SK-N-SH treated with all-trans-retinoic acid at 6 μM for 48 hours (cell line): ENCODE data around the gene MAD2L2.

Source experiments
- ATAC-seq: fragments of 200-7000 bp; cut with Tn5 transposase; 3 replicates; pipeline ENCODE4 v1.9.1; 2020; ENCODE audit warnings: mild to moderate bottlenecking, moderate library complexity
- ARNTL ChIP-seq: fragments of 450-650 bp; formaldehyde crosslinking; IDR thresholded peaks from 2 replicates; pipeline ENCODE4 v1.5.0; 2020; ENCODE audit warnings: low read depth, mild to moderate bottlenecking, moderate library complexity, borderline replicate concordance
- BACH2 ChIP-seq: fragments of 250-450 bp; sonication (Bioruptor Pico); IDR thresholded peaks from 2 replicates; pipeline ENCODE4 v1.9.0; 2021; ENCODE audit warnings: mild to moderate bottlenecking, borderline replicate concordance
- CREB5 ChIP-seq: fragments of 250-450 bp; sonication (Bioruptor Pico); IDR thresholded peaks from 2 replicates; pipeline ENCODE4 v1.5.1; 2020; ENCODE audit warnings: low read depth, mild to moderate bottlenecking, moderate library complexity
- CSDC2 ChIP-seq: fragments of 250-450 bp; sonication (Bioruptor Pico); IDR thresholded peaks from 2 replicates; pipeline ENCODE4 v1.5.0; 2020; ENCODE audit warnings: mild to moderate bottlenecking, moderate library complexity
- CSRNP3 ChIP-seq: fragments of 250-450 bp; sonication (Bioruptor Pico); IDR thresholded peaks from 2 replicates; pipeline ENCODE4 v1.5.1; 2021; ENCODE audit warnings: mild to moderate bottlenecking, moderate library complexity
- ESRRG ChIP-seq: fragments of 250-450 bp; sonication (Bioruptor Pico); IDR thresholded peaks from 2 replicates; pipeline ENCODE4 v1.6.1; 2021; ENCODE audit warnings: mild to moderate bottlenecking
- GLIS3 ChIP-seq: fragments of 250-450 bp; sonication (Bioruptor Pico); IDR thresholded peaks from 2 replicates; pipeline ENCODE4 v1.5.0; 2020; ENCODE audit warnings: mild to moderate bottlenecking, moderate library complexity
- OSR1 ChIP-seq: fragments of 250-450 bp; sonication (Bioruptor Pico); IDR thresholded peaks from 2 replicates; pipeline ENCODE4 v1.8.0; 2022; ENCODE audit warnings: moderate library complexity, mild to moderate bottlenecking, inconsistent platforms
- PATZ1 ChIP-seq: fragments of 250-450 bp; sonication (Bioruptor Pico); IDR thresholded peaks from 2 replicates; pipeline ENCODE4 v1.8.0; 2020; ENCODE audit warnings: mild to moderate bottlenecking, moderate library complexity, borderline replicate concordance
- PPARA ChIP-seq: fragments of 250-450 bp; sonication (Bioruptor Pico); IDR thresholded peaks from 2 replicates; pipeline ENCODE4 v1.5.0; 2020; ENCODE audit warnings: mild to moderate bottlenecking, borderline replicate concordance
- RARB ChIP-seq: fragments of 250-450 bp; sonication (Bioruptor Pico); IDR thresholded peaks from 2 replicates; pipeline ENCODE4 v1.8.0; 2021; ENCODE audit warnings: mild to moderate bottlenecking, moderate library complexity
- TCF4 ChIP-seq: fragments of 250-450 bp; sonication (Bioruptor Pico); IDR thresholded peaks from 2 replicates; pipeline ENCODE4 v1.8.0; 2021; ENCODE audit warnings: mild to moderate bottlenecking, moderate library complexity, borderline replicate concordance
- TOX ChIP-seq: fragments of 250-450 bp; sonication (Bioruptor Pico); IDR thresholded peaks from 2 replicates; pipeline ENCODE4 v1.8.0; 2021; ENCODE audit warnings: mild to moderate bottlenecking, moderate library complexity, borderline replicate concordance
- TSHZ2 ChIP-seq: fragments of 250-450 bp; sonication (Bioruptor Pico); IDR thresholded peaks from 2 replicates; pipeline ENCODE4 v1.5.0; 2020; ENCODE audit warnings: mild to moderate bottlenecking, moderate library complexity
- ZC3H10 ChIP-seq: fragments of 250-450 bp; sonication (Bioruptor Pico); IDR thresholded peaks from 2 replicates; pipeline ENCODE4 v1.5.1; 2021; ENCODE audit warnings: mild to moderate bottlenecking, moderate library complexity
- ZFP3 ChIP-seq: fragments of 250-450 bp; sonication (Bioruptor Pico); IDR thresholded peaks from 2 replicates; pipeline ENCODE4 v1.5.0; 2020; ENCODE audit warnings: mild to moderate bottlenecking, moderate library complexity
- ZNF70 ChIP-seq: fragments of 450-650 bp; formaldehyde crosslinking; IDR thresholded peaks from 2 replicates; pipeline ENCODE4 v1.5.0; 2020; ENCODE audit warnings: mild to moderate bottlenecking, moderate library complexity
- ZNF8 ChIP-seq: fragments of 450-650 bp; formaldehyde crosslinking; IDR thresholded peaks from 2 replicates; pipeline ENCODE4 v1.5.0; 2020; ENCODE audit warnings: mild to moderate bottlenecking, moderate library complexity

The MAD2L2 gene

GRCh38 chr1:11684070-11684469 lies 3.1 kb upstream of the MAD2L2 start:
- TF ChIP-seq CSDC2 (CRISPR knock-in tag) = no peak
- no peak for TF ChIP-seq RARB (CRISPR knock-in tag)
- no peak for TF ChIP-seq ZC3H10 (CRISPR knock-in tag)
- TF ChIP-seq PPARA (CRISPR knock-in tag) = no peak
- no peak for TF ChIP-seq CREB5 (CRISPR knock-in tag)
- TF ChIP-seq TCF4 (CRISPR knock-in tag) = peak; percentile 73
- no peak for TF ChIP-seq ZNF8 (CRISPR knock-in tag)
- TF ChIP-seq ZFP3 (CRISPR knock-in tag) = no peak
- ATAC-seq = peak; percentile 6; the same call in 1 of the 3 replicates

GRCh38 chr1:11682799-11683198 lies 1.9 kb upstream of the MAD2L2 start:
- no peak for ATAC-seq
- TF ChIP-seq BACH2 (CRISPR knock-in tag) (no peak), ESRRG (CRISPR knock-in tag) (no peak), ZFP3 (CRISPR knock-in tag) (no peak), CREB5 (CRISPR knock-in tag) (no peak)

- no peak for TF ChIP-seq ESRRG (CRISPR knock-in tag)
- TF ChIP-seq ARNTL (CRISPR knock-in tag) = no peak
- ATAC-seq = no peak
Measured at GRCh38 chr1:11682287-11682771, 1.4 kb upstream of the MAD2L2 start.

GRCh38 chr1:11680270-11681070 lies 478 bp downstream of the MAD2L2 start:
- peak; percentile 68 for ATAC-seq
- TF ChIP-seq PPARA (CRISPR knock-in tag) = no peak
- no peak for TF ChIP-seq PATZ1 (CRISPR knock-in tag)
- TF ChIP-seq ZC3H10 (CRISPR knock-in tag) = no peak
- TF ChIP-seq GLIS3 = no peak
- TF ChIP-seq TSHZ2 (CRISPR knock-in tag) = no peak
- no peak for TF ChIP-seq OSR1
- no peak for TF ChIP-seq CSDC2 (CRISPR knock-in tag)

- ATAC-seq = no peak
- TF ChIP-seq CSRNP3 (no peak), PPARA (CRISPR knock-in tag) (no peak), TOX (CRISPR knock-in tag) (no peak), ARNTL (CRISPR knock-in tag) (no peak), ZC3H10 (CRISPR knock-in tag) (no peak), ZNF70 (CRISPR knock-in tag) (no peak)
Measured at GRCh38 chr1:11678442-11678841, 2.5 kb downstream of the MAD2L2 start.
